COR-L47 (cell line): Measurements from ENCODE around the gene BLOC1S4.
A peak's percentile ranks its signal among the peaks of the same experiment; 100 is the strongest.
"Not testable (repeated sequence)": the region's sequence is repeated elsewhere in the genome, so short reads cannot be mapped to it uniquely, and the experiment has no call there.

Experiments used
- DNase-seq: peaks from one replicate; lab custom pipeline; 2025; lab: John Stamatoyannopoulos, UW

Gene BLOC1S4

GRCh38 chr4:6716018-6716911 is at the start of gene BLOC1S4:
TSS of gene BLOC1S4 (plus strand) at chr4:6716174. CDS start at chr4:6716210, 36 bp downstream.
- peak; percentile 90 for DNase-seq

- DNase-seq: no peak
Measured at GRCh38 chr4:6668391-6668790, 47.6 kb upstream of the BLOC1S4 start.

DNA sequence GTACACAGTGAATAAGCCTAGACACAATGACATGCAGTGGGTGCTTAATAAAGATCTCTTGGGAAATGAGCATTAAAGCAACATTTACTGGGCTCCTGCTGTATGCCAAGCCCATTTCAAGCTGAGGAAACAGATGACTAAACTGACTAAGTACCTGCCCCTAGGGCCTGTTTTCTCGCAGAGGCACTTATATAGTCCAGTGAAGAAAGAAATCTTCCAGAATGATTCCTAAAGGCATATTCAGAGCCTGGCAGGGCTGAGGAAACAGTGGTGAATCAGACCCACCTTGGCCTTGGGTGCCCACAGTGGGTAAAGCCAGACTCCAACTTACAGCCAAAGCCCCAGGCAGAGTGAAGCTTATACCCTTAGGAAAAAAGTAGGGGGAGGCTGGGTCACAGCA is 44.3 kb upstream of the BLOC1S4 start:
- DNase-seq: no peak

- DNase-seq: no peak
Measured at GRCh38 chr4:6672131-6672530, 43.8 kb upstream of the BLOC1S4 start.

DNA sequence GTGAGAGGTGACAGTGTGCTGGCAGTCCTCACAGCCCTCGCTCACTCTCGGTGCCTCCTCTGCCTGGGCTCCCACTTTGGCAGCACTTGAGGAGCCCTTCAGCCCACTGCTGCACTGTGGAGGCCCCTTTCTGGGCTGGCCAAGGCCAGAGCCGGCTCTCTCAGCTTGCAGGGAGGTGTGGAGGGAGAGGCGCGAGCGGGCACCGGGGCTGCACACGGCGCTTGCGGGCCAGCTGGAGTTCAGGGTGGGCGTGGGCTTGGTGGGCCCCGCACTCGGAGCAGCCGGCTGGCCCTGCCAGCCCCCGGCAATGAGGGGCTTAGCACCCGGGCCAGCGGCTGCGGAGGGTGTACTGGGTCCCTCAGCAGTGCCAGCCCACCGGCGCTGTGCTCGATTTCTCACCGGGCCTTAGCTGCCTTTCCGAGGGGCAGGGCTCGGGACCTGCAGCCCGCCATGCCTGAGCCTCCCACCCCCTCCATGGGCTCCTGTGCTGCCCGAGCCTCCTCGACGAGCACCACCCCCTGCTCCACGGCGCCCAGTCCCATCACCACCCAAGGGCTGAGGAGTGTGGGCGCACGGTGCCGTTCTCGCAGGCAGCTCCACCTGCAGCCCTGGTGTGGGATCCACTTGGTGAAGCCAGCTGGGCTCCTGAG is 43.3 kb upstream of the BLOC1S4 start:
- DNase-seq: not testable (repeated sequence)

DNA sequence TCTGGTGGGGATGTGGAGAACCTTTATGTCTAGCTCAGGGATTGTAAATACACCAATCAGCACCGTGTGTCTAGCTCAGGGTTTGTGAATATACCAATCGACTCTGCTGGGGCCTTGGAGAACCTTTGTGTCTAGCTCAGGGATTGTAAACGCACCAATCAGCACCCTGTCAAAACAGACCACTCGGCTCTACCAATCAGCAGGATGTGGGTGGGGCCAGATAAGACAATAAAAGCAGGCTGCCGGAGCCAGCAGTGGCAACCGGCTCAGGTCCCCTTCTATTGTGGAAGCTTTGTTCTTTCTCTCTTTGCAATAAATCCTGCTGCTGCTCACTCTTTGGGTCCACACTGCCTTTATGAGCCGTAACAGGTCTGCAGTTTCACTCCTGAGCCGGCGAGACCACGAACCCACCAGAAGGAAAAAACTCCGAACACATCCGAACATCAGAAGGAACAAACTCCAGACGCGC is 42.7 kb upstream of the BLOC1S4 start:
- DNase-seq: not testable (repeated sequence)

GRCh38 chr4:6673660-6674499 is 42.1 kb upstream of the BLOC1S4 start:
- peak; percentile 96 for DNase-seq

DNA sequence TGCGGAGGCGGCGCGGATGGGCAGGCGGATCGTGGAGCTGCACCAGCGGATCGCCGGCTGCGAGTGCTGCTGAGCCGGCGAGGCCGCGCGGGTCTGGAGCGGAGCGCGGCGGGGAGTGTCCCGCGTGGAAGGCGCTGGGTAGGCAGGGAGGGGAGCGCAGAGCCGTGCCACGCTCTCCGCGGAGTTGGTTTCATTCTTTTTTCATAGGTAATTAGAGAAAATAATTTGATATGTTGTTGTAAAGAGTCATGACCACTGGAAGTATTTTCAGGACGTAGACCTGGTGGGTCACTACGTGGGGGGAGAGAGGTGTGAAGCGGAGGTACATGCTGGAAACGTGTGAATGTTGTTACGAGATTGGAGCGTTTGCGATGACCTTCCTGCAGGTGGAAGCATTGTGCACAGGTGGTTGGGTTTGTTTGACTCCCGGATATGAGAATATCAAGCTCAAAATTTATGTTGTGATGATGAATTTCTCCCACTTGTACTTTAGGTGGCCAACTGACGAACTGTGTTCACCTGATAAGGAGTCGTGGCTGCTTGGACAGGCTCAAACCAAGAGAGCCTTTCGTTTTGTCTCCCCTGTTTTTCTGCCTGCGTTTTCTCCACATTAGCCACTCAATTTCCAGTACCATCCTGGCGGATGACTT is 41.3 kb upstream of the BLOC1S4 start:
- peak; percentile 61 for DNase-seq

DNA sequence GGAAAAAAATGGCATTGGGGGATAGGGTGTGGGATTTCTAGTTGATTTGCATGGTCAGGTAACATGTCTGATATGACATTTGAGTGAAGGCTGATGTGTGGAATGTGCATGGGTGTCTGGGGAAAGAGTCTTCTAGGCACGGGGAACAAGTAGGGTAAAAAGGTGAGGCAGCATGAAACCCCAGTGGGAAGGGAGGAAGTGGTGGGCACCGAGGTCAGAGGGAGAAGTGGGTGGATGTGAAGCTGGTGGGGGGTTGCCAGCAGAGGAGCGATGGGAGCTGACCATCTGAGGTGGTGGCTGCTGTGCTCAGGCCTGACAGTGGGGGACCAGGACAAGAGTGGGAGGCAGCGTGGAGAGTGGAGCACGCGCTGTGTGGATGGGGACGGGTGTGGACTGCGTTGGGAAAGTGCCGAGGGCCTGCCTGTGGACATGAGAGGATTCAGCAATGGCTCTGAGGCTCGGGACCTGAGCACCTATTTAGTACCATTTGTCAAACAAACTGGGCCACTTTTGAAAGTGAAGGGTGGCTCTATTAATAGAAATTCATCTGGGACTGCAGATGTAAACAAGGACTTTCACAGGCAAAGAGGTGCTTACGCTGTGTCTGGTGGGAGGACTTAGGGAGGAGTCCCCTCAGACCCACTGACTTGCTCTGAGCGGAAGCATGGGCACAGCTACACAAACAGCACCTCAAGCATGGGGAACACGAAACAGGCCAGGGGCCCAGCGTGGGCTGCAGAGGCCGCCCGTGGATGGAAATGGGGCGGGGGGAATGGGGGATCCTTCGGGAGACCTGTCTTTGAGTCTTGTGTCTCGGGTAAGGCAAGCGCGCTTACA is 39.0 kb upstream of the BLOC1S4 start:
- DNase-seq: no peak

DNA sequence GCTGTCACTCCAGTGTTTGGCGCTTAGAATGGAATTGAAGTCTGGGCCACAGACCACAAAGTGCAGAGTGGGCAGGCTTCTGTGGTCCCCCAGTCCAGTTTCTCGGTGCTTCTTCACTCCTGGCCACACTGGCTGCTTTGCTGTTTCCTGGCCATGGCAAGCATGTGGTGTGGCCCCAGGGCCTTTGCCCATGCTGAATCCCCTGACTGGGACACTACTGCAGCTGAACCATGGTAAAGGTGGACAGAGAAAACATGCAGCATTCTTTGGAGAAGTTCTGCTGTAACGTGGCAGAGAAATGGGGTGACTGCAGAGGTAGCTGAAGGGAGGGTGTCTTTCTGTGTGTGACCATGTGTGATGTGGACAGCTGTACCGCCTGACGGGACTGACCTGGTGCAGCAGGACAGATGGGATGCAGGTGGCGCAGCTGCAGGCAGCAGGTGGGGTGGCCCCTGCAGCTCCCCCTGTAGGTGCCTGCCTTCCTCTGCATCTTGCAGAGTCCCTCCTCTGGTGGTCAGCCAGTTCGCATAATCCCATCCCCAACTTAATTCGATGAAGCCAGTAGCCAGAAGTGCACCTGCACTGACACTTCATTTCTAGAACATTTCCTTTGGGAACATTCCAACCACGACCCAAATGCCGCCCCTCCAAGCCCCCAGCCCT is 35.5 kb upstream of the BLOC1S4 start:
- DNase-seq: no peak

DNA sequence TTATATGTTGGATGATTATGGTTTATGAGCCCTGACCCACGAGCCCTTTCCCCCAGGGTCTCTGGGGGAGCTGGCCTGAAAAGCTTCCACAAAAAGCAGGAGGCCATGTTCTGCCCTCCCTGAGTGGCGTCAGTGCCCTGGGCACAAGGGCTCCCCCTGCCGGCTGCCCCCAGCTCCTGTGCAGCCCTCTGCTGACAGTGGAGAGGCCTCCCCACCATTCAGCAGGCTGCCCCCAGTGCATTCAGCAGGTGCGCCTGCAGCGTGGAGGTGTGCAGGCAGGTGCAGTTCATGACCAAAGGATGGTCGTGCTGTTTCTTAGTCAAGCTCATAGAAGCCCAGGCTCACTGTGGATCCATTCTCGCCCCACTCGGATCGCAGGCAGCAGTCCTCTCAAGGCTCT is 34.8 kb upstream of the BLOC1S4 start:
- no peak for DNase-seq

DNA sequence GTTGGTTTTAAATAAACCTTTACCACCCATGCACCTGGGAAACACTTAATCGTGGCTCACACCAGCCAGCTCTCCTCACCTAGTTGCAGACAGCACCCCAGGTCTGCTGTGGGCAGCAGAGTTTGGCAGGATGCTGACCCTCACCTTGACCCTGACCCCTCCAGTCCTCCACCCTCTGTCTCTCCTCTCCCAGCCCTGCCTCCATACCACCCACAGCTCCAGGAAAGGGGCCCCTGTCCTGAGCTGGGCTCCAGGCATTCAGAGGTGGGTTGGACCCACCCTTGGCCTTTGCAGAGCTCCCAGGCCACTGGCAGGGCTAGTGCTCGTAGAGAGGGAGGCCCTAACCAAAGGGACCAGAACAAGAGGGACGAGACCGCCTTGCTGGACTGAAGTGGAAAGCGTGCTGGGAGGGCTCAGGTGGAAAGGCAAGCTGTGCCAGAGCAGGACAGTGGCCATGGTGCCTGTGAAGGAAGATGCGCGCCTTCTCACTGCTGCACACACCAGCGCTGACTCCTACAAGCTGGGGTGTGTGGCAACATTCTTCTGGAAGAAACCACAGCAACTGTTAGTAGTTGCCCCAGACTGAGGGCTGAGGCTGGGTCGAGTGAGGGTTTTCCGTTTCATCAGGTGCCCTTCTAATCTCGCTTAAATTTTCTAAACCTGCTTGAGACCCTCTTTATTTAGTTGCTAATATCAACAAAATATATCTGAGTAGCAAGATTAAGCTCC is 32.9 kb upstream of the BLOC1S4 start:
- DNase-seq: no peak

GRCh38 chr4:6684656-6685055 is 31.3 kb upstream of the BLOC1S4 start:
- DNase-seq: no peak

DNA sequence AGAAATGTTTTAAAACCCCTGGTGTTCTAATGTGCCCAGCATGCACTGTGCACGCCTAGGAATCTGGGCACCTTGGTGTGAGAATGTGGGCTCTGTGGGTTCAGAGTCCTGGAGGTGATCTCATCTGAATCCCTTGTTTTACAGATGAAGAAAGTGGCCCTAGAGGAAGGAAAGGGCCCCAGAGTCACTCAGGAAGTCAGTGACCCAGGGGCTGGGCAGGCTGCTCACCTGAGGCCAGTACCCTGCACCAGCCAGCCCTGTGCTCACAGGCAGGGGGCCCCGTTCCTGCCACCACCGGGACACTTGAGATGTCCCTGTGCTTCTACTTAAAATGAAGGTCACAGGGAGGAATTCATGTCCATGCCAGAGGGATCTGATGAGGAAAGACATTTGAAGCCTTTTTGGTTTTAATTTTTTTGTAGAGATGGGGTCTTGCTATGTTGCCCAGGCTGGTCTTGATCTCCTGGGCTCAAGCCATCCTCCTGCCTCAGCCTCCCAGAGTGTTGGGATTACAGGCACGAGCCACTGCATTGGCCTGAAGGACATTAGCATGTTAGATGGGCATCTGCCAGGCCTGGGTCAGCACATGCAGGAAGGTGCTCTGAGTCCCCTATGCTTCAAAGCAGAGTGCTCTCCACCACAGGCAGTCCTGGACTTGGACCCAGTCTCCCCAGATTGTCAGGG is 29.7 kb upstream of the BLOC1S4 start:
- no peak for DNase-seq

DNA sequence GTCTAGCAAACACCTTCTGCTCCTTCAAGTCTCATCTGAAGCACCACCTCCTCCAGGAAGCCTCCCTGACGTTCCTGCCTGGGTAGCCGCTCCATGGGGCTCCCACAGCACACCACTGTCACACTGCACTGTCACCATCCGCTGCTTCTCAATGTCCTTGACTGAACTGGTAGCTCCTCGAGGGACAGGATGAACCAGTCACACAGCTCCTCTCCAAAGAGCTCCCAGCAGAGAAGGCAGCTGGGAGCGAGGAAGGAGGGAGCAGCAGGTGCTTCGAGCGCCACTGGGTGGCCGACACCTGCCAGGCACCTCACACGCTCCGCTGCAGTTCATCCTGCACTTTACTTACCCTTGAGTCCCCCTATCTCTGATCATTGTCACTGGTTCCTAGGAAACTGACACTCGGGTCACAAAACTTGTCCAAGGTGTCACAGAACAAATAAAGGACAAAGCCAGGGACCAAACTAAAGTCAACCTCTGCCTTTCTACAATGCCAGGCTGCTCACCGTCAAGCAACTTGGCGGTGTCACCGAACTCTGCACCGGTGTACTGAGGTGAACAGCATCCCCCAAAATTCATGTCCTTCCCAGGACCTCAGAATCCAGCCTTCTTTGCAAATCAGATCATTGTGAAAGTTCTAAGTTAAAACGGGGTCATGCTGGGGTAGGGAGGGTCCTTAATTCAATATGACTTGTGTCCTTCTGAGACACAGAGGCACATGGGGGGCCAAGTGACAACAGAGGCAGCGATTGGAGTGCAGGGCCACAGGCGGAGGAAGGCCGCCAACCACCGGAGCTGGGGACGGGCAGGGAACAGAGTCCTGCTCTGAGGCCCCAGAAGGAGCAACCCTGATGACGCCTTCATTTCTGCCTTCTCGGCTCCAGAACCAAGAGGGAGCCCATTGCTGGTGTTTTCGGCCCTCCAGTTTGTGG is 27.8 kb upstream of the BLOC1S4 start:
- no peak for DNase-seq

DNA sequence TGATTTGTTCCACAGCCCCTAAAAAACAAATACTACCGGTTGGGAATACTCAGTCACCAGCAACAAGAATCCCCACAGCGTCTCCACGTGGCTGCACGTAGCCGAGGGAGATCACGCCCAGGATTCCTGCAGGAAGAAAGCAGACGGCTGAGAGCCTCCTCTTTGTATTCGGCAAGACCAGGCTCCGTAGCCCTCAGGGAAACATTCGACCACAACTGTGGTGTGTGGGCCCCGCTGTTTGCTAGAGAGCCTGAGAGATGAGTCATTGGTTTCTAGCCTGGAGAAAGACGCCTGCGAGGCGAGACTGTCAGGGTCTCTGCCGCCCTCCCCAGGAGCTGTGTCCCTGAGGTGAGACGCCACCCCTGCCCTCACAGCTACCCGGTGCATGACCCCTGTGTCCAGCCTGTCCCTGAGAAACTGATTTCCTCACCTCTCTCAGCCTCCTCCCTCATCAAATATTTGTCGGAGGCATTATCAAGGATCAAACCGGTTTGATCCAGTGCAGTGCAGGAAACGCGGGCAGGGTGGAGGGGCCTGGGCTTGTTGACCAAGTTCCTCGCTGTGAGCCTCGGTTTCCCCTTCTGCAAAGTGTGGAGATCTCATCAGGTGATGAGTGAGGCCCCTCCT is 27.0 kb upstream of the BLOC1S4 start:
- no peak for DNase-seq

DNA sequence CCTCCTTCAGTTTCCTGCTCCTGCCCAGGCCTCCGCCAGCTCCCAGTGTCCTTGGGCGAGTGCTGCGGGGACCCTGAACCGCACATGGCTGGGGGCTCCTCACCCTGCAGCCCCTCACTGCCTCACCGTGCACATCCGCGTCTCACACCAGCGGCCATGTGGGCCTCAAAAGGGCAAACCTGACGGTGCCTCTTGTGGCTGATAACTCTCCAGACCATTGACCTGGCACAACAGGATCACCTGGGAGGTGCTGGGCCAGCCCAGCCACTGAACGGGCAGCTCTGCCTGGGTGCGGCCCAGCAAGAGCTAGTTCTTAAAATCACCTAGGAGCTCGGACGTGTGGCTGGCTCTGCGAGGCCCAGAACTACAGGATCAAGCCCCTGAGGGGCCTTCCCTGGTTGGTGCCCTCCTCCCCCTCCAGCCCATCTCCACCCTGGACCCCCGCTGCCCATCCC is 26.4 kb upstream of the BLOC1S4 start:
- DNase-seq: no peak
